A673 (cell line): ENCODE results near the gene CC2D1A. TPM values are rescaled to one million over a fixed set of nuclear protein-coding genes. Genes with fewer than 3 reads are reported as not detected.

Source experiments
- BruUV-seq: library from RNA; stranded (reverse); fragments of 400-500 nt; replicated peaks from 2 replicates; lab custom pipeline; 2021; lab: Mats Ljungman, UMichigan
- CTCF ChIA-PET: fragments of 300-600 bp; sonication (Branson Sonifier 250); formaldehyde crosslinking; loops from one replicate; lab custom pipeline; 2022; ENCODE audit warnings: antibody characterized with exemption; lab: Charles Lee
- POLR2A ChIA-PET: fragments of 300-600 bp; sonication (Branson Sonifier 250); formaldehyde crosslinking; loops from one replicate; lab custom pipeline; 2022; ENCODE audit warnings: antibody characterized with exemption; ENCODE audit not compliant: low non-redundant PET; lab: Charles Lee
- DNase-seq: peaks from one replicate; pipeline ENCODE4 v3.0.0-alpha.2; 2015; ENCODE audit warnings: low spot score
- H3K27ac ChIP-seq: fragments of 200-600 bp; sonication (generic); 2 replicates; pipeline ENCODE4 v1.5.1; 2016; ENCODE audit warnings: mixed run types, low read depth, mild to moderate bottlenecking, mixed read lengths, antibody characterized with exemption, low read length; ENCODE audit not compliant: poor library complexity, severe bottlenecking
- H3K27me3 ChIP-seq: fragments of 200-600 bp; sonication (generic); replicated peaks from 2 replicates; pipeline ENCODE4 v1.6.1; 2017; ENCODE audit warnings: mixed run types, low read depth, mild to moderate bottlenecking, mixed read lengths, antibody characterized with exemption, low read length; ENCODE audit not compliant: insufficient read depth, poor library complexity
- H3K36me3 ChIP-seq: fragments of 200-600 bp; sonication (generic); 2 replicates; pipeline ENCODE4 v1.6.1; 2016; ENCODE audit warnings: mixed run types, mild to moderate bottlenecking, mixed read lengths, antibody characterized with exemption, low read length; ENCODE audit not compliant: insufficient read depth, poor library complexity, severe bottlenecking
- H3K4me1 ChIP-seq: fragments of 200-600 bp; sonication (generic); 2 replicates; pipeline ENCODE4 v1.6.1; 2017; ENCODE audit warnings: mixed run types, mild to moderate bottlenecking, mixed read lengths, antibody characterized with exemption, low read length; ENCODE audit not compliant: insufficient read depth, poor library complexity, severe bottlenecking
- H3K4me3 ChIP-seq: fragments of 200-600 bp; sonication (generic); 2 replicates; pipeline ENCODE4 v1.5.1; 2016; ENCODE audit warnings: low read depth, mixed run types, mild to moderate bottlenecking, mixed read lengths, low read length; ENCODE audit not compliant: poor library complexity, severe bottlenecking
- H3K9me3 ChIP-seq: fragments of 200-600 bp; sonication (generic); 2 replicates; pipeline ENCODE4 v1.6.1; 2016; ENCODE audit warnings: mixed run types, low read depth, mild to moderate bottlenecking, mixed read lengths, antibody characterized with exemption, low read length; ENCODE audit not compliant: poor library complexity, severe bottlenecking
- EZH2 ChIP-seq: fragments of 200-600 bp; sonication (generic); IDR thresholded peaks from 2 replicates; pipeline ENCODE4 v1.6.1; 2017; ENCODE audit warnings: borderline replicate concordance, low read depth, mild to moderate bottlenecking, mixed read lengths, antibody characterized with exemption, low read length; ENCODE audit not compliant: poor library complexity, severe bottlenecking
- intact Hi-C: fragments of 100-400 bp; cut with micrococcal nuclease; formaldehyde crosslinking; loops from one replicate; pipeline ENCODE4 v1.10.0; 2022; ENCODE audit not compliant: unreplicated experiment
- total RNA-seq: library from RNA; stranded (reverse); gene quantifications from 2 replicates; pipeline ENCODE4 v1.2.3, GENCODE V29; 2021
- TF ChIP-seq, protein P1 (sequence below): fragments of 300-800, 200-600 bp; sonication (generic); conservative IDR thresholded peaks from 2 replicates; pipeline ENCODE4 v1.5.1; 2017; ENCODE audit warnings: low read depth, mild to moderate bottlenecking, antibody characterized with exemption, low read length, moderate library complexity, mixed read lengths

The CC2D1A gene
- total RNA-seq, 1 experiment from 2014 or later: 38.6 TPM

GRCh38 chr19:13914777-13915176, 8.8 kb downstream of the CC2D1A start:
- intact Hi-C loops: no loop called here
- H3K27ac ChIP-seq: no peak overlapping the region
- no peak for DNase-seq
- no peaks in the 10 kb centered on the region for H3K9me3 ChIP-seq
- no peaks in the 10 kb centered on the region for H3K4me1 ChIP-seq
- no peak overlapping the region for H3K4me3 ChIP-seq
- no TSS peak for BruUV-seq
- peaks cover 12% of the 10 kb centered on the region for H3K36me3 ChIP-seq
- CTCF ChIA-PET: no interaction called here
- no peaks in the 10 kb centered on the region for H3K27me3 ChIP-seq
- POLR2A ChIA-PET: no interaction called here
- no peak for TF ChIP-seq EZH2
- TF ChIP-seq, protein P1, sequence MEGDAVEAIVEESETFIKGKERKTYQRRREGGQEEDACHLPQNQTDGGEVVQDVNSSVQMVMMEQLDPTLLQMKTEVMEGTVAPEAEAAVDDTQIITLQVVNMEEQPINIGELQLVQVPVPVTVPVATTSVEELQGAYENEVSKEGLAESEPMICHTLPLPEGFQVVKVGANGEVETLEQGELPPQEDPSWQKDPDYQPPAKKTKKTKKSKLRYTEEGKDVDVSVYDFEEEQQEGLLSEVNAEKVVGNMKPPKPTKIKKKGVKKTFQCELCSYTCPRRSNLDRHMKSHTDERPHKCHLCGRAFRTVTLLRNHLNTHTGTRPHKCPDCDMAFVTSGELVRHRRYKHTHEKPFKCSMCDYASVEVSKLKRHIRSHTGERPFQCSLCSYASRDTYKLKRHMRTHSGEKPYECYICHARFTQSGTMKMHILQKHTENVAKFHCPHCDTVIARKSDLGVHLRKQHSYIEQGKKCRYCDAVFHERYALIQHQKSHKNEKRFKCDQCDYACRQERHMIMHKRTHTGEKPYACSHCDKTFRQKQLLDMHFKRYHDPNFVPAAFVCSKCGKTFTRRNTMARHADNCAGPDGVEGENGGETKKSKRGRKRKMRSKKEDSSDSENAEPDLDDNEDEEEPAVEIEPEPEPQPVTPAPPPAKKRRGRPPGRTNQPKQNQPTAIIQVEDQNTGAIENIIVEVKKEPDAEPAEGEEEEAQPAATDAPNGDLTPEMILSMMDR: no peak

DNA sequence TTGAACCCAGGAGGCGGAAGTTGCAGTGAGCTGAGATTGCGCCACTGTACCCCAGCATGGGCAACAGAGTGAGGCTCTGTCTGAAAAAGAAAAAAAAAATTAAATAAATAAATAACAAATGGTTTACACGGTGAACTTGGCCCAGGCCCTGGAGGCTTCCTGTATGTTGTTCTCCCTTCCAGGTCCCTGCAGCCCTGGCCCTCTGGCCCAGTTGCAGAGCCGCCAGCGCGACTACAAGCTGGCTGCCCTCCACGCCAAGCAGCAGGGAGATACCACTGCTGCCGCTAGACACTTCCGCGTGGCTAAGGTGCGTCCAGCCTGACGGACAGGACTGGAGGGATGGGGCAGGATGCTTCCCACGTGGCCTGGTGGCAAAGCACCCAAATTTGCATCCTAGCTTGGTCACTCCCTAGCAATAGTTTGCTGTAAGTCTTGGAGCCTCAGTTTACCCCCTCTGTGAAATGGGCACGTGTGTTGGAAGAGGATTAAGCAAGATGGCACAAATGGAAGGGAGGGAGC, 11.9 kb downstream of the CC2D1A start:
- Histone ChIP-seq H3K4me3 (no peak overlapping the region), H3K27ac (no peak overlapping the region), H3K4me1 (no peaks in the 10 kb centered on the region), H3K36me3 (peaks cover 28% of the 10 kb centered on the region), H3K9me3 (peaks cover 5% of the 10 kb centered on the region), H3K27me3 (no peaks in the 10 kb centered on the region)
- intact Hi-C loops: no loop called here
- ChIA-PET CTCF (no interaction called here), POLR2A (no interaction called here)
- no TSS peak for BruUV-seq
- DNase-seq: no peak
- TF ChIP-seq, protein P1: no peak
- no peak for TF ChIP-seq EZH2

DNA sequence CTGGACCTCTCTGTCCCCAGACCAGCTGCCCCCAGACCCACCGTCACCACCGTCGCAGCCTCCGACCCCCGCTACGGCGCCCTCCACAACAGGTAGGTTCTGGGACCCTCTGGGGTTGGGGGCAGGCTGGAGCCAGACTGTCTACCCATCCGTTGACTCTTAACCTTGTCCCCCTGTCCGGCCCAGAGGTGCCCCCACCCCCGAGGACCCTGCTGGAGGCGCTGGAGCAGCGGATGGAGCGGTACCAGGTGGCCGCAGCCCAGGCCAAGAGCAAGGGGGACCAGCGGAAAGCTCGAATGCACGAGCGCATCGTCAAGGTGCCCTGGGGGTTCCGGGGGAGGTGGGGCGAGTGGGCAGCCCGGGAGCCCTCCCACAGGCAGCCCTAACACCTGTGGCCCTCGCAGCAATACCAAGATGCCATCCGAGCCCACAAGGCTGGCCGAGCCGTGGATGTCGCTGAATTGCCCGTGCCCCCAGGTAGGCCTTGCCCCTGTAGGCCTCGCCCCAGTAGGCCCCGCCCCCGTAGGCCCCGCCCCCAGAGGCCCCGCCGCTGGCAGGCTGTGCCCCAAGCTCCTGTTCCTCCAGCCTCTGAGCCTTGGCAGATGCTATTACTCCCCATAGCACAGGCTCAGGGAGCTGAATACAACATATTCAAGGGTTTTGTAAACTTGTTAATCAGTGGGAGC, 12.9 kb downstream of the CC2D1A start:
- no peak for TF ChIP-seq EZH2
- TF ChIP-seq, protein P1: no peak

More for the DNA sequence above, 12.9 kb downstream of the CC2D1A start:
- no peak for DNase-seq
- no peaks in the 10 kb centered on the region for H3K4me1 ChIP-seq
- ChIA-PET POLR2A (no interaction called here), CTCF (no interaction called here)
- no peaks in the 10 kb centered on the region for H3K27me3 ChIP-seq
- peaks cover 22% of the 10 kb centered on the region for H3K36me3 ChIP-seq
- BruUV-seq: no TSS peak
- no peak overlapping the region for H3K27ac ChIP-seq
- intact Hi-C loops: no loop called here
- peaks cover 5% of the 10 kb centered on the region for H3K9me3 ChIP-seq
- no peak overlapping the region for H3K4me3 ChIP-seq
